ENCODE measurements around the gene CAMTA1. TPM values are rescaled to one million over a fixed set of nuclear protein-coding genes. Genes with fewer than 3 reads are reported as not detected.

CAMTA1 gene
- polyA plus RNA-seq, 1 of the 3 experiments (the other 2 are of a cell fraction), result 63.1 TPM

- Histone ChIP-seq H3F3A (replicated peaks; ENCODE audit: insufficient read depth) (no peaks in the 10 kb centered on the region), H2AFZ (ENCODE audit: low read depth) (no peak overlapping the region), H3K9me3 (no peaks in the 10 kb centered on the region), H3K27ac (ENCODE audit: low read depth in 2 of 2, low read length in 1 of 2) (no peak overlapping the region), H3K4me2 (no peak overlapping the region), H3K27me3 (ENCODE audit: insufficient read depth) (no peaks in the 10 kb centered on the region), H3K79me2 (ENCODE audit: insufficient read depth) (no peaks in the 10 kb centered on the region), H3K9me2 (no peaks in the 10 kb centered on the region), H4K20me1 (ENCODE audit: insufficient read depth) (no peaks in the 10 kb centered on the region), H3K4me3 (ENCODE audit: low read depth in 2 of 2, low read length in 1 of 2) (no peak overlapping the region), H3K9ac (no peak overlapping the region), H3K36me3 (replicated peaks in 1 of 2; ENCODE audit: control insufficient read depth in 1 of 2, insufficient read depth in 2 of 2, low read length in 1 of 2) (no peaks in the 10 kb centered on the region), H3K4me1 (ENCODE audit: control insufficient read depth in 1 of 2, insufficient read depth in 2 of 2, low read depth in 1 of 2, low read length in 1 of 2) (no peaks in the 10 kb centered on the region; a peak in 1 of 4 replicates)
- no peak for TF ChIP-seq SMC3 (IDR thresholded peaks at IDR 0.05; ENCODE audit: low read depth, low read length)
- TF ChIP-seq CTCF (IDR thresholded peaks at IDR 0.05), result no peak
- TF ChIP-seq TAF1 (IDR thresholded peaks at IDR 0.05; ENCODE audit: borderline replicate concordance, low read depth, low read length), result no peak
- no peak for TF ChIP-seq REST (IDR thresholded peaks at IDR 0.05; ENCODE audit: low read depth, low read length)
- TF ChIP-seq TCF12 (IDR thresholded peaks at IDR 0.05), result no peak
- no peak for TF ChIP-seq MEF2A (IDR thresholded peaks at IDR 0.05; ENCODE audit: borderline replicate concordance, low read depth)
- TF ChIP-seq EP300 (IDR thresholded peaks at IDR 0.05; ENCODE audit: borderline replicate concordance in 1 of 2, low read depth in 1 of 2, low read length in 1 of 2), result no peak
- ChIA-PET CTCF (interaction anchor here (0.7 to 1.0 kb wide), 2 partner anchors 9 to 320 kb away, joined by 3 read pairs; no protein-coding TSS in a partner anchor), POLR2A (no interaction called here)
- no peak for DNase-seq
- 89% methylated on average over 4 of the region's 6 CpGs for WGBS (ENCODE audit: low lambda C conversion rate)
These were observed 451.7 kb downstream of the CAMTA1 start for GRCh38 chr1:7236844-7237515.

GRCh38 chr1:7247158-7247557, 461.9 kb downstream of the CAMTA1 start:
- Histone ChIP-seq H3K27me3 (ENCODE audit: insufficient read depth) (no peaks in the 10 kb centered on the region), H3K4me3 (ENCODE audit: low read depth in 2 of 2, low read length in 1 of 2) (no peak overlapping the region), H3K36me3 (replicated peaks in 1 of 2; ENCODE audit: control insufficient read depth in 1 of 2, insufficient read depth in 2 of 2, low read length in 1 of 2) (no peaks in the 10 kb centered on the region), H3K9me2 (no peaks in the 10 kb centered on the region), H4K20me1 (ENCODE audit: insufficient read depth) (no peaks in the 10 kb centered on the region), H3K9ac (no peak overlapping the region), H3K4me1 (ENCODE audit: control insufficient read depth in 1 of 2, insufficient read depth in 2 of 2, low read depth in 1 of 2, low read length in 1 of 2) (peaks cover 4 to 33% of the 10 kb centered on the region in 2 experiments; a peak in 1 of 4 replicates), H3F3A (replicated peaks; ENCODE audit: insufficient read depth) (no peaks in the 10 kb centered on the region), H2AFZ (ENCODE audit: low read depth) (no peak overlapping the region), H3K79me2 (ENCODE audit: insufficient read depth) (no peaks in the 10 kb centered on the region), H3K27ac (ENCODE audit: low read depth in 2 of 2, low read length in 1 of 2) (no peak overlapping the region), H3K9me3 (no peaks in the 10 kb centered on the region), H3K4me2 (no peak overlapping the region)
- DNase-seq, result no peak
- CTCF ChIA-PET, result interaction anchor here (0.8 kb wide), 1 partner anchor 400 kb away, joined by 3 read pairs; no protein-coding TSS in a partner anchor
- POLR2A ChIA-PET, result no interaction called here
- WGBS (ENCODE audit: low lambda C conversion rate), result 88% methylated on average over 4 of the region's 6 CpGs
- TF ChIP-seq FOSL2 (IDR thresholded peaks at IDR 0.05; ENCODE audit: borderline replicate concordance, low read depth) (no peak), TCF12 (IDR thresholded peaks at IDR 0.05) (no peak), RFX5 (IDR thresholded peaks at IDR 0.05; ENCODE audit: low read length) (no peak), RXRA (IDR thresholded peaks at IDR 0.05; ENCODE audit: borderline replicate concordance, low read depth) (no peak), USF1 (IDR thresholded peaks at IDR 0.05; ENCODE audit: borderline replicate concordance, low read depth) (no peak), REST (IDR thresholded peaks at IDR 0.05; ENCODE audit: low read depth, low read length) (no peak), MAX (IDR thresholded peaks at IDR 0.05; ENCODE audit: low read depth) (no peak), PBX3 (IDR thresholded peaks at IDR 0.05) (no peak), SMC3 (IDR thresholded peaks at IDR 0.05; ENCODE audit: low read depth, low read length) (no peak), ELF1 (IDR thresholded peaks at IDR 0.05) (no peak)
